Head of caudate nucleus (tissue), 42 donors: ENCODE measurements around the gene AUTS2.
A peak's percentile ranks its signal among the peaks of the same experiment; 100 is the strongest.

Experiments used
- DNase-seq, 42 donors: peaks; one replicate each; pipeline versions ENCODE4 v3.0.0 to v3.0.0-alpha.2; 2020 to 2021; ENCODE audit warnings: mixed read lengths in 7 of 42
- intact Hi-C: fragments of 100-400 bp; cut with DNase I; formaldehyde crosslinking; loops from one replicate; pipeline ENCODE4 v1.15.0; 2022

AUTS2 gene

DNA sequence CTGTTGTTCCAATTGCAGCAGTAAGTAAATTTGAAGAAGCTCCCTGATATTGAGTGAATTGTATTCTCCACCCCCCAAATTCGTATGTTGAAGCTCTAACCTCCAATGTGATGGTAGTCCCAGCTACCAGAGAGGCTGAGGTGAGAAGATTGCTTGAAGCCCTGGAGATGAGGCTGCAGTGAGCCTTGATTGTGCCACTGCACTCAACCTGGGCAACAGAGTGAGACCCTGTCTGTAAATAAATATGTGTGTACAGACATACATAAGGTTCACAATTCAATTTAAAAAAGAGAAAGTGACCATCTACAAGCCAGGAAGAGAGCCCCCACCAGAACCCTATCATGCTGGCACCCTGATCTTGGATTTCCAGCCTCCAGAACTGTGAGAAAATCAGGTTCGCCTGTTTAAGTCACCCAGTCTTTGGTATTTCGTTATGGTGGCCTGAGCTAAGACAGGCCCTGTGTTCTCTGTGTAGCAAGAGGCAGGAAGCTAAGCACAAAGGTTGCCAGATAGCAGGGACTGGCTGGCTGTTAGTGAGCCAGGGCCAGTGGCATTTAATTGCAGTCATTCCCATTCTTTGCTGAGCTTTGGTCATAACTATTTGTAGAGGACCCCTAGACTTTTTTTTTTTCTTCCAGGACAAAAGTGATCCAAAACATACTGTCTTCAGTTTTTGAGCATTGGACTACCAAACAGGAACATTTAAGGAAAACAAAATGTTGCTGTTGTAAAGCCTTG lies 45.6 kb downstream of the AUTS2 start:
- no peak for DNase-seq

GRCh38 chr7:69645683-69646082 lies 47.4 kb downstream of the AUTS2 start:
- intact Hi-C loops, result no loop called here
- no peak for DNase-seq

More for the DNA sequence above, 45.6 kb downstream of the AUTS2 start:
- intact Hi-C loops, result no loop called here

DNA sequence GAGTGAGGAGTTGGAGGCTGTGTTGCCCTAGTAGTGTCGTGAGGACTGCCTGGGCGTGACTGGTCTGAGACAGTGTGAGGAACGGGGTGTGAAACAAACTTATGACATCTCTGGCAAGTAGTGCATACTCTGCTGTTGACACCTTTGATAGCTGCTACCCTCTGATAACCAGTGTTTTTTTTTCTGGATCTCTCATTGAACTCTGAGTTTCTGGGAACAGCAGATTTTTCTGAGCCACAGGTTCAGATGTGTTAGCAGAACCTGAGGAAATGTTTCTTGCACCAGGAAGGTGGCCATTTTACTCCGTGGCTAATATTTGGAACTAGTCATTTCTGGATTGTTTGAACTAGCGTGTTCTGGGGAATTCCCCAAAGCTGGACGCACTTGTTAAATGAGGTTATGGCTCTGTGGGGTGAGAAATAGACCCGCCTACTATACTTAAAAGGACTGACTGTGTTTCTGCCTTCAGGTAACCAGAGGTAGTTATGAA lies 52.9 kb downstream of the AUTS2 start:
- no peak for DNase-seq
- intact Hi-C loops, result no loop called here

GRCh38 chr7:69652947-69653701 lies 54.8 kb downstream of the AUTS2 start:
- intact Hi-C loops, result no loop called here

GRCh38 chr7:69653806-69654205 lies 55.5 kb downstream of the AUTS2 start:
- no peak for DNase-seq
- intact Hi-C loops, result no loop called here

More at GRCh38 chr7:69652947-69653701, 54.8 kb downstream of the AUTS2 start:
- DNase-seq, result no peak

DNA sequence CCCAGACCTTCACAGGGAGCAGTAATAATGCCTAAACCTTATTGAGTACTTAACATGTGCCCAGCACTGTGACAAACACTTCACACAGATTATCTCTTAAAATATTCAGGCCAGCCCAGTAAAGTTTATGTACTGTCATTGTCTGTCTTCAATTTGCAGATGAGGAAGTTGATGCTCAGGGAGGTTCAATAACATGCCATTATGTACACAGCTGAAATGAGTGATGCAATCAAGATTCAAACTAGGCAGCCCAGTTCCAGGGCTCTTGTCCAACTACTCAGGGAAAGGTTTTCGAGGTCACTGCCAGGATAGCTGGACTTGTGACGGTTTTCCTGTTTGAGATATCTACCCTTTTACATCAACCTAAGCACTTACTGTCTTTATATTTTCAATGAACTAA lies 56.1 kb downstream of the AUTS2 start:
- no peak for DNase-seq
- intact Hi-C loops, result no loop called here

GRCh38 chr7:69654849-69655707 lies 56.8 kb downstream of the AUTS2 start:
- DNase-seq, result no peak
- intact Hi-C loops, result no loop called here

DNA sequence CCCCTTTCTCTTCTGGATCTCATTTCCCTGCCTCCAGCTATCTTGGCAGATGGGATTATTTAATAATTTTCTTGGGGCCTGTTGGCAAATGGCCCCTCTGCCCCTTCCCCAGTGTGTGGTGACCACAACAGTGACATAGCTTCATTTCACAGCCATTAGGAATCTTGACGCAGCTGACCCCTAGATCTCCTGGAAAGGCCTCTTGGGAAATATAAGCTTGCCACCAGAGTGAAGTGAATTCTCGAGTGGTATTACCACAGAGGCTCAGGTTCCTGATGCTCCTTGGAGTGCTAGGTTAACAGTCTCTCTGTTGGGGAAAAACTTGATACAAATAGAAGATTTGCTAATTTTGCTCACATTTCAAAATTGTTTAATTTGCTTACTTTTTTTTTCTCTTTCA lies 57.8 kb downstream of the AUTS2 start:
- no peak for DNase-seq
- intact Hi-C loops, result no loop called here

DNA sequence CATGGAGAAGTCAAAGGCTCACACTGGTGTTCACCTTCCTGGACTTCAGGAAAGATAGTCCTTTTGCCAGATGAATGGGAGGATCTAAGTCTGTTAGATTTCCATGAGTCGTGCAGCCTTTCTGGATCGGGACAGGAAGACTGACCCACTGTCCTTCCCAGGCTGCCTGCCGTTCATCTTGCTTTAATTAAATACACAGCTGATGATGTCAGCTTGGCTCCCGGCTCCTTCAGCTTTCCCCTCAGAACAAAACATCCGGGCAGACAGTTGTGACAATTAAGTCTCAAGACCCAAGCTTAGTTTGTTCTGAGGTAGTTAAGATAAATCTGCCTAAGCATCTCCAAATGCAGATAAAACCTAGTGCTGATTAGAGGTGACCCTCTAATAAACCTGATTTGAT lies 58.6 kb downstream of the AUTS2 start:
- intact Hi-C loops, result no loop called here
- DNase-seq, result peak in 2 of 42 donors; percentile 42 to 54

DNA sequence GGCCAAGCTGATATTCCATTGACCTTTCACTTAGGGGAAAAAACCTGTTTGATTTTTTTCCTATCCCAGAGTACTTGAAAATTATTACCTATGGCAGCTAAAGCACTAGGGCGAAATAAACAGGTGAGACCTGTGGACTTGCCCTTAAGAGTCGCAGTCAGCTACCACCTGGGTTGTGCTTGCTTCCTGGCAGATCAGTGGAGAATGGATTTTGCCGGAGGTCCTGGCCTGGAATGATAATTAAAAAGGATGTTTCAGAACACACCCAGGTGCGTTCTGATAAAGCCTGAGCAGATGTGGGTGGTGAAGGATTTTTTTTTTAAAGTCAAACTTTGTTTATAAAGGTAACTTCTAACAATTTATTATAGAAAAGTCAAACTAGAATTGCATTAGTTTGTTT lies 59.1 kb downstream of the AUTS2 start:
- intact Hi-C loops, result no loop called here
- DNase-seq, result no peak

- intact Hi-C loops, result no loop called here
- DNase-seq, result no peak
Observed at GRCh38 chr7:69657985-69658384, 59.7 kb downstream of the AUTS2 start.

- DNase-seq, result no peak
- intact Hi-C loops, result no loop called here
Observed at GRCh38 chr7:69659983-69660382, 61.7 kb downstream of the AUTS2 start.

DNA sequence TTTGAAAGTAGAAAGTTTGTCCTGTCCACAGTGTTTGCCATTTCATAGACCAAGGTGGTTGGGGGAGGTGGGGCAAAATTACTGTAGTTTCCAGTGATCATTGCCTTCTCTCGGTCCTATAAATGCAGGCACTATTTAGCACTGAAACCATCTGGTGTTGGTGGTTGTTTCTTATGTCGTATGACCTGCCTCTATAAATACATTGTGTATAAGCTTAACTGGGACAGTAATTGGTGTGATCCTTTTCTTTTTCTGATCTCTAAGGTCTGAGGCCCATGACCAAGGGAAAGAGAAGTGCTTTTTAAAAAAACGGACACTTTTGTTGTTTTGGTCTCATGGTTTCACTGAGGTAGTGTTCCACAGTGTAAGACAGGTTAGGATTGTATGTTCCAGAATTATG lies 63.1 kb downstream of the AUTS2 start:
- intact Hi-C loops, result no loop called here

GRCh38 chr7:69663911-69664832 lies 65.9 kb downstream of the AUTS2 start:
- intact Hi-C loops, result no loop called here
- no peak for DNase-seq

More for the DNA sequence above, 63.1 kb downstream of the AUTS2 start:
- no peak for DNase-seq

DNA sequence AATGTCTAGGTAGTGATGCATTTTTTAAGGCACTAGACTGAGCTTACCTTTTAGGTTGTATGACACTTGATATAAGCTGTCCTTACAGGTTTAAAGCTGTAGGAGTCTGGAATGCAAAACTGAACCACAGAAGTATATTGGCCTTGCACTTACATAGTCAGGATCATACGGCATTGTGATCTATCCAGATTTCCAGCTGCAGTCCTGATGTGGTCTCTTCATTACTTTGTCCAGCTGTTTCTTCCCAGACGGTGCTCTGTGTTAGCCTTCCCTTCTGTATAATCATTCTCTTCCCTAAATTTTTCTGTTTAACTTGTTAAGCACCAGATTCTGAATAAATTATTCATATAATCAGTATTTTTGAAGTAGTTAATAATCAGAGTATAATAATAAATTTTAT lies 67.1 kb downstream of the AUTS2 start:
- no peak for DNase-seq
- intact Hi-C loops, result no loop called here

- intact Hi-C loops, result no loop called here
- no peak for DNase-seq
Observed at GRCh38 chr7:69668339-69668870, 70.1 kb downstream of the AUTS2 start.

GRCh38 chr7:69670701-69671100 lies 72.4 kb downstream of the AUTS2 start:
- DNase-seq, result no peak
- intact Hi-C loops, result no loop called here

DNA sequence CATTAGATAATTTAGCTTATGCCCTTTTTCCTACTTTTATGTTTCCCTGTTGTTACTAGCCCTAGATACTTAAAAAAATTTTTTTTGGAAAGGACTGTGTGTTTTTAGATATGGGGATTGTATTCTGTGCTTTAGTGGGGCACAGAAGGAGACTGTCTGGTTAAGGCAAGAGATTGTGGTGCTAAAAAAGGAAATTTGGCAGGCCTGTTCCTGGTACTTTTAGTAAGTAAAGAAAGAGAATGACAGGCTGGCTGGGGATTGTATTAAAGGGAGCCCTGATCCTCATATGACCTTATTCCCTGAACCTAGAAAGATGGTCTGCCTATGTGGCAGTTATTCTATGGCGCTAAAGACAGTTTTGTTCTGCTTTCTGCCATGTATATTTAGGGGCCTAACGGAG lies 74.8 kb downstream of the AUTS2 start:
- DNase-seq, result no peak

More for the DNA sequence above, 74.8 kb downstream of the AUTS2 start:
- intact Hi-C loops, result no loop called here
